Ureter (tissue), 1 donor: ENCODE measurements around the gene BRD4. TPM values are rescaled to one million over a fixed set of nuclear protein-coding genes. Genes with fewer than 3 reads are reported as not detected.
A peak's percentile ranks its signal among the peaks of the same experiment; 100 is the strongest.

ENCODE experiments used
- DNase-seq: peaks from one replicate; pipeline ENCODE4 v3.0.0-alpha.2; 2020; ENCODE audit warnings: low spot score
- total RNA-seq: library from RNA; stranded (reverse); gene quantifications from one replicate; pipeline ENCODE4 v1.2.4, GENCODE V29; 2023
- donor health status: DM: yes; HTN: yes; CAD: no.

BRD4 gene
- total RNA-seq, 1 donor from 2014 or later = 134 TPM

DNA sequence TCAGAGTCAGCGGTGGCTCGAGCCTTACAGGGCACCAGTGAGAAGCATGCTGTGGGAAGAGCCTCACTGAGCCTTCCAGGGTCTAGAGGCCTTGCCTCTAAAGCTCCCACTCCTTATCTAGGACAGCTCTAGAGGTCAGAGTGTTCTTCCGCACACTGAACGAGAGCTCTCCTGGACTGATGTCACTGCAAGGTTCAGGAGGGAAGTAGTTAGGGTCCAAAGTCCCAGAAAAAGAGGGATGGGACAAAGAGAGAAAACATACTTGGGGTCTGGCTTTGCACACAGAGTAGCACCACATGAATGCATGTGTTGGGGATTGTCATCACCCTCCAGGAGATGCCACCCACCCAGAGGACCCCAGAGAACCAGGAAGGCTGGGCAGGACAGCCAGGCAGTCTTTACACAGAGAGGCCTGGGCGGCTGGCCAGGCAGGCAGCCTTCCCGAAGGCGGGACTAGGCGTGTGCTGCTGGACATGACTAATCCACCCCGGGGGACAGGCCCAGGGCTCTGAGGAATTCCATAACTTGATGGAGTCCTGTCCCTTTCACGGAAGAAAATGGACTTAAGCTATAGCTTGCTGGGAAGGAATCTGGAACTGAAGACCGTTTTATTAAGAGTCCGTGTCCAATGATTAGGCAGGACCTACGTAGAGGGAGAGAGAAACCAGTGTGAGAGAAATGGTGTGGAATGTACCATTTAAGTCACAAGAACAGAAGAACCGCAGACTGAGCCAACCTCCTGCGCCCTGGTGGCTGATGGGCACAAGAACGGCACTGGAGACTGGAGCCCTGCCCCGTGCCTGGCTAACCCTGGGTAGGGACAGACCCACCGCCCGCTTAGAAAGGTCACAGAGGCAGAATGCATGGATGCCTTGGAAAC lies 83.5 kb downstream of the BRD4 start:
- DNase-seq = peak; percentile 80

DNA sequence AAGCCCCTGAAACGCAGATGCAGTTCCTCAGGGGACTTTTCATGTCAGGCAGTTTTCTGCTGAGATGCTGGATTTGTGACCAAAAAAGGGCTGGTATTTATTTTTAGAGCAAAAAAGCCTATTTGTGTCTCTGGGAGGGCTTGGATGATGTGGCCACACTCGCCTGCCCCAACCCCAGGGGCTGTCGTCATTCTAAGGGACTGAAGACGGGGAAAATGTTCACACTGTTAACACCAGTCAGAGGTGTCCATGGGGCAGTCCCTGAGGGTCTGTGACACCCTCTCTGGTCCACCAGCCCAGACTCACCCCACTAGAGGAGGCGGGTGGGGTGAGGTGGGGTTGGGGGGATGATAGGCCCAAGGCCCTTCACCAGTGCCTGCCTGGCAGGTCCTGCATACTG lies 84.2 kb downstream of the BRD4 start:
- DNase-seq = no peak

DNA sequence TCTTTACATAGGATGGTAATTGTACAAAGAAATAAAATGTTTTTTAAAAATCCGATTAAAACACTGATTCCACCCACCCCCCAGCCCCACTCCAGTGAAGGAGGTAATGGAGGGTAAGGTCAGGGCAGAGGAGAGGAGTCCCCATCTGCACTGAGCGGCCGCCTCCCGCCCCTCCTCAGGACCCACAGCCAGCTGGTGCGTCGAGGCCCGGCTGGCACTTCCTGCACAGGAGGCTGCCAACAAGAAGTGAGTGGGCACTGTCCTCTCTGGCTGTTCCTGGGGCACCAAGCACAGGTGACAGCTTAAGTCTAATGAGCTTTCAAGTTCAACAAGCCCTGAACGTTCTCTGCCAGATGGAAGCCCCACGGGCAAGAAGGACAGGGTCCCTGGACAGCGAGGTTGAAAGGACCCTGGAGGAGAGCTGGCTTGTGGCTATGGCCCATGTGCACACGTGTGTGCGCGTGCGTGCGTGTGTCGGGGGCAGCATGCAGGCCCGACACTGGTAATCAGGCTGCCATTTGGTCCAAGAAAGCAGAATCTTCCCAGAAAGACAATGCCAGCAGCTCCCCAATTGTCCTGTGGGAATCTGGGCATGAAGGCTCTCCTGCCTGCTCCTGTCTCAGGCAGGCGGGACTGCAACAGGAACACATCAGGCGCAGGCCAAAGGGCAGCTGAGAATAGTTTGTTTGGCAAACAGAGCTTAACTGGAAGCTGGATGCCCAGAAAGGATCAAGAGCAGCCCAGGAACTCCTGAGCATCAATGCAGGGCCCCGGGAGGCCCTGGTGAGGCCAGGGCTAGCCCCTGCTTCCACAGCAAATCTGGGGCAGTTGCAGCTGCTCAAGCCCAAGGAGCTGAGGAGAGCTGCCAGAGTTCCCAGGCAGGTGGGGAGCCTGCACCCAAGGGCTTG lies 85.0 kb downstream of the BRD4 start:
- DNase-seq = no peak

GRCh38 chr19:15246198-15246481 lies 86.2 kb downstream of the BRD4 start:
- no peak for DNase-seq

GRCh38 chr19:15245370-15246197 lies 86.8 kb downstream of the BRD4 start:
- DNase-seq = no peak

DNA sequence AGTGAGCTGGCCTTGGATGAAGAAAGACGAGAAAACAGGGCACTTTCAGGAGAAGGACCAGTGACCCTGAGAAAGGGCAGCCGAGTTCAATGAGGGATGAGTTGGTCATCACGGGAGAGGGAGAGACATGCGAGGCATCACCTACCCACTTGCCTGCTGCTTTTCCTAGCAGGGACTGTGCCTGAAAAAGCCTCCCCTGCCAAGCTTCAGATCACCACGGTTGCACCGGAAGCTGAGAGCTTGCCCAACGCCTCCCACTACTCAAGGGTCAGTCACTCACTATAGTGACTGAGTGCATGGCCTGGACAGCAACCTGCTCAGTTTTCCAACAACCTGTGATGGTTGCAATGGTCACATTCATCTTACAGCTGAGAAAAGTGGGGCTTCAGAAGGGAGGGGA lies 87.5 kb downstream of the BRD4 start:
- no peak for DNase-seq

GRCh38 chr19:15244106-15244803 lies 88.1 kb downstream of the BRD4 start:
- no peak for DNase-seq

- DNase-seq = no peak
Measured at GRCh38 chr19:15243236-15243957, 88.9 kb downstream of the BRD4 start.

DNA sequence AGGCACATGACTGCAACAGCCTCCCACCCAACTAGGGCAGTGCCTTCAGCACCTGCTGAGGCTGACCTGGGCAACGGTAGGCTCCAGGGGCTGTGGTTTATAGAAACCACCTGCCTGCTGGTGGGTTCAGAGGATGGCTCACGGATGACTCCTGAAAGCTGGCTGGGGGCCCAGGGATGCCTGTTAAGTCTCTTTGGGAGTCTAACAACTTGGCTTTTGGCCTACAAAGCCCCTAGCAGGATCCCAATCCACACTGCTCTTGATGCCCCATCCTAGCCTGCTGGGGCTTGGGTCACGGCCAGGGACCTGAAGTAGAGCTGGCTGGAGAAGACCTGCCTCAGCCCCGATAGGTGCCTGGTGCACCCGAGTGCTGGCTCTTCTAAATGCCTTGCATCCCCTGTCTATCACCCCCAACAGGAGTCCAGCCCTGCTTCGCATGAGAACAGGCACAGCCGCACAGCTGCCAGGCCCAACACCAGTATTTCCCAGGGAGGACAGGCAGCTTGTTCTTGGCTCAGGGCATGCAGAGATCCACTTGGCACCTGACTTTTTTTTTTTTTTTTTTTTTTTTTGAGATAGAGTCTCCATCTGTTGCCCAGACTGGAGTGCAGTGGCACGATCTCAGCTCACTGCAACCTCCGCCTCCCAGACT lies 91.0 kb downstream of the BRD4 start:
- no peak for DNase-seq

- DNase-seq = no peak
Measured at GRCh38 chr19:15240515-15240914, 91.8 kb downstream of the BRD4 start.

GRCh38 chr19:15239337-15239949 lies 92.9 kb downstream of the BRD4 start:
- no peak for DNase-seq

DNA sequence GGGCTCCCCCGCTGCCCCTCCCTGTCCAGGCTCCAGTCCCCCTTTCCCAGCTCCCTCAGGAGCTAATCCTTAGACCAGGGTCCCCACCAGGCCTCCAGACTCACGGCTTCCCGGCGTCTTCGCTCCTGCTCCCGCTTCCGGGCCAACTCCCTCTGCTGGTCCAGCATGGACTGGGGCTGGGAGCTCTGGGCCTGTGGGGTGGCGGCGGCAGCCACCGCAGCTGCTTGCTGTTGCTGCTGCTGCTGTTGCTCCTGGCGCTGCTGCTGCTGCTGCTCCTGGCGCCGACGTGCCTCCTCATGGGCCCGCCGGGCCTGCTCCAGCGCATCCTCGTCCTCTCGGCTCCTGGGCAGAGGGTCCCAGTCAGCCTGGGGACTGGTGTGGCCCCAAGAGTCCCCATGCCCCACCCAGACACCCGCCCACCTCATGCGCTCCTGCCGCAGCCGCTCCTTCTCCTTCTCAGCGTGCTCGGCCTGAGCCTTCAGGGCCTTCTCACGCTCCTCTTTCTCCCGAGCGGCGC lies 93.6 kb downstream of the BRD4 start:
- no peak for DNase-seq

- DNase-seq = no peak
Measured at GRCh38 chr19:15237759-15238638, 94.3 kb downstream of the BRD4 start.

- DNase-seq = no peak
Measured at GRCh38 chr19:15236886-15237285, 95.5 kb downstream of the BRD4 start.

DNA sequence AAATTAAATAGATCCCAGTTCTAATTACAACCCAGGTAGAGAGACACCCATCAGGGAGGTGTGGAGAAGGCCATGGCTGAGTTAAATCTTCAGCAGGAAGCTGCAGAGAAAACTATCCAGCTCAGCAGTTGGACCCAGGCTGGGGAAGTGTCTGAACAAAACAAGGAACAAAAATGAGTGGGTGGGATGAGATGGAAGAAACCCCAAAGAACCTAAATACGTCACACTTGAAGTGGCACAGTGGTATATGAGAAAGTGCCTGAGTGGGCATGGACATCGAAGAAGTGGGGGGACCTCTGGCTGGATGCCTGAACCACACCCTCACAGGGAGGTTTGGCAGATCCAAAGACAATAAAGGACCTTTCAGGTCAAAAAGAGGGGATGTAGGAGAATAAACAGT lies 96.6 kb downstream of the BRD4 start:
- DNase-seq = no peak

DNA sequence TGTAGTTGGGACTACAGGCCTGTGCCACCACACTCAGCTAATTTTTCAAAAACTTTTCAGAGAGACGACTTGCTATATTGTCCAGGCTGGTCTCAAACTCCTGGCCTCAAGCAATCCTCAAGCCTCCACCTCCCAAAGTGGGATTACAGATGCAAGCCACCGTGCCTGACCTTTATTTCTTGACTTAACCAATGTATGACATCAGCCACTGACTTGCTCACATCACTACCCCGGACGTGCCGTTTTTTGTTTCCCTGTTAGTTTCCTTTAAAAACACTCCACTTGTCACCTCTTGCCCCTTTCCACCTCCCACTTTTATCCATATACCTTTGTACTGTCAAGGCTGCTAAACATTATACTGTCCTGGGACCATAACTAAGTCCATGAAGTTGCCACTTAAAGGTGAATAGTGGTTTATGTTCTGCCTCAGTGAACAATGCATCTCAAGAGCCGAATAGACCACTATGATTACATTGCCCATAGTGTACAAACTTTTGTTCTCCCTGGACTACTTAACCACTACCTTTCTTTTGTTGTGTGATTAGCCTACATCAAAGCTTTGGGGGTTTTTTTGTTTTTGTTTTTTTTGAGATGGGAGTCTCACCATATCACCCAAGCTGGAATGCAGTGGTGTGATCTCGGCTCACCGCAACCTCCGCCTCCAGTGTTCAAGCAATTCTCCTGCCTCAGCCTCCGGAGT lies 97.8 kb downstream of the BRD4 start:
- no peak for DNase-seq

- DNase-seq = no peak
Measured at GRCh38 chr19:15231271-15231670, 101.1 kb downstream of the BRD4 start.

- no peak for DNase-seq
Measured at GRCh38 chr19:15227261-15227660, 105.1 kb downstream of the BRD4 start.
